HL-60 (cell line): ENCODE measurements around the gene TK2.

Experiments used
- CTCF ChIP-seq: IDR thresholded peaks from one replicate; pipeline ENCODE4 v1.5.1; 2011; ENCODE audit warnings: low read length, control low read depth, inconsistent platforms; ENCODE audit not compliant: insufficient read depth
- POLR2AphosphoS5 ChIP-seq: IDR thresholded peaks from 2 replicates; pipeline ENCODE4 v1.6.1; 2012; ENCODE audit warnings: low read depth
- REST ChIP-seq: IDR thresholded peaks from 2 replicates; pipeline ENCODE4 v1.6.1; 2012; ENCODE audit warnings: low read depth; ENCODE audit not compliant: insufficient replicate concordance

- TF ChIP-seq CTCF = no peak
- TF ChIP-seq POLR2AphosphoS5 = no peak
- TF ChIP-seq REST = no peak
Observed at GRCh38 chr16:66538910-66539309, 11.0 kb downstream of the TK2 start.
